ENCODE measurements around the gene SMARCD2.
"Not testable (repeated sequence)": the region's sequence is repeated elsewhere in the genome, so short reads cannot be mapped to it uniquely, and the experiment has no call there.

Gene SMARCD2

GRCh38 chr17:63809970-63810369, 32.5 kb downstream of the SMARCD2 start:
- no peak overlapping the region for H3K27ac ChIP-seq (replicated peaks)
- no peak for DNase-seq (ENCODE audit: low read depth in 1 of 2, low spot score in 1 of 2)

DNA sequence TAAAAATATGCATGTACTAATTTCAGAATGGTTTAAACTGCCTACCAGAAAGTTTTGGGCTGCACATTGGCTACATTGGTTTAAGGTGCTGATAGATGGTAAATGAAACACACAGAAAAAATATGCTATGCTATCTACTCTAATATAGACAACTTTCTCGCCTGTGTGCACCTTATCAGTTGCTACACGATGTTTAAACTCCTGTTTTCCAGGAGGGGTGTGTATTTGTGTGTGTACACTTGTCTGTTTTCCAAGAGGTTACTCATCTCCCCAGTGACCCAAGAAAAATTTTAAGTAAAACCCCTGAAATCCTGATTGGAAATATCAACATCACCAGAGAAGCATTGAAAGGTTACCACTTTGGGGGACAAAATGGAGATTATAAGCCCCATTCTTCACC, 36.9 kb downstream of the SMARCD2 start:
- Histone ChIP-seq H3K27me3 (ENCODE audit: insufficient read depth, poor library complexity, severe bottlenecking) (no peaks in the 10 kb centered on the region), H3K27ac (replicated peaks) (no peak overlapping the region), H3K4me3 (replicated peaks; ENCODE audit: insufficient read depth, low read length) (no peak overlapping the region)
- no peak for DNase-seq (ENCODE audit: low read depth in 1 of 2, low spot score in 1 of 2)
- TF ChIP-seq POLR2AphosphoS5 (IDR thresholded peaks at IDR 0.05; ENCODE audit: low read depth) (no peak), SPI1 (IDR thresholded peaks at IDR 0.05; ENCODE audit: borderline replicate concordance, low read depth) (no peak), CTCF (IDR thresholded peaks at IDR 0.05; ENCODE audit: insufficient read depth, low read length) (no peak), GABPA (IDR thresholded peaks at IDR 0.05; ENCODE audit: low read depth) (no peak)
- TF ChIP-seq, protein P1, sequence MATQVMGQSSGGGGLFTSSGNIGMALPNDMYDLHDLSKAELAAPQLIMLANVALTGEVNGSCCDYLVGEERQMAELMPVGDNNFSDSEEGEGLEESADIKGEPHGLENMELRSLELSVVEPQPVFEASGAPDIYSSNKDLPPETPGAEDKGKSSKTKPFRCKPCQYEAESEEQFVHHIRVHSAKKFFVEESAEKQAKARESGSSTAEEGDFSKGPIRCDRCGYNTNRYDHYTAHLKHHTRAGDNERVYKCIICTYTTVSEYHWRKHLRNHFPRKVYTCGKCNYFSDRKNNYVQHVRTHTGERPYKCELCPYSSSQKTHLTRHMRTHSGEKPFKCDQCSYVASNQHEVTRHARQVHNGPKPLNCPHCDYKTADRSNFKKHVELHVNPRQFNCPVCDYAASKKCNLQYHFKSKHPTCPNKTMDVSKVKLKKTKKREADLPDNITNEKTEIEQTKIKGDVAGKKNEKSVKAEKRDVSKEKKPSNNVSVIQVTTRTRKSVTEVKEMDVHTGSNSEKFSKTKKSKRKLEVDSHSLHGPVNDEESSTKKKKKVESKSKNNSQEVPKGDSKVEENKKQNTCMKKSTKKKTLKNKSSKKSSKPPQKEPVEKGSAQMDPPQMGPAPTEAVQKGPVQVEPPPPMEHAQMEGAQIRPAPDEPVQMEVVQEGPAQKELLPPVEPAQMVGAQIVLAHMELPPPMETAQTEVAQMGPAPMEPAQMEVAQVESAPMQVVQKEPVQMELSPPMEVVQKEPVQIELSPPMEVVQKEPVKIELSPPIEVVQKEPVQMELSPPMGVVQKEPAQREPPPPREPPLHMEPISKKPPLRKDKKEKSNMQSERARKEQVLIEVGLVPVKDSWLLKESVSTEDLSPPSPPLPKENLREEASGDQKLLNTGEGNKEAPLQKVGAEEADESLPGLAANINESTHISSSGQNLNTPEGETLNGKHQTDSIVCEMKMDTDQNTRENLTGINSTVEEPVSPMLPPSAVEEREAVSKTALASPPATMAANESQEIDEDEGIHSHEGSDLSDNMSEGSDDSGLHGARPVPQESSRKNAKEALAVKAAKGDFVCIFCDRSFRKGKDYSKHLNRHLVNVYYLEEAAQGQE (IDR thresholded peaks at IDR 0.05; ENCODE audit: insufficient replicate concordance, low read depth): no peak

More at GRCh38 chr17:63809970-63810369, 32.5 kb downstream of the SMARCD2 start:
- Histone ChIP-seq H3K4me3 (replicated peaks; ENCODE audit: insufficient read depth, low read length) (no peak overlapping the region), H3K27me3 (ENCODE audit: insufficient read depth, poor library complexity, severe bottlenecking) (no peaks in the 10 kb centered on the region)
- TF ChIP-seq, protein P1 (IDR thresholded peaks at IDR 0.05; ENCODE audit: insufficient replicate concordance, low read depth): no peak
- TF ChIP-seq CTCF (IDR thresholded peaks at IDR 0.05; ENCODE audit: insufficient read depth, low read length): no peak
- TF ChIP-seq GABPA (IDR thresholded peaks at IDR 0.05; ENCODE audit: low read depth): no peak
- TF ChIP-seq SPI1 (IDR thresholded peaks at IDR 0.05; ENCODE audit: borderline replicate concordance, low read depth): no peak
- TF ChIP-seq POLR2AphosphoS5 (IDR thresholded peaks at IDR 0.05; ENCODE audit: low read depth): no peak

DNA sequence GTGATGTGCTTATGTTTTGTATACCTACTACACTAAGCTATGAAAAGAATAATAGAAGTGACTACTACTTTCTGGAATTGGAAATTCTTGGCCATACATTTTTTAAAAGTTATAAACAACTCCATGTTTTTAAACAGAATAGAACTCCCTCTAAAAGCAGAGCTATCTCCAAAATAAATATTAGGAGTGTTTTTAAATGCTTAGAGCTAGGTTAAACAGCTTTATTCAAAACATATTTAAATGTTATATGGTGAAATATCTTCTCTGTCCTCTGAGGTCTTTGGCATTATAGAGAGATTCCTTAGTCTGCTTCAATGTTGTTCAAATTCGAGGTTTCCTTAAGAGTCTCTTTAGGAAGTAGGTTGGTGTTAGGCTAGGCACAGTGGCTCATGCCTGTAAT, 38.2 kb downstream of the SMARCD2 start:
- TF ChIP-seq POLR2AphosphoS5 (IDR thresholded peaks at IDR 0.05; ENCODE audit: low read depth) (no peak), SPI1 (IDR thresholded peaks at IDR 0.05; ENCODE audit: borderline replicate concordance, low read depth) (no peak), GABPA (IDR thresholded peaks at IDR 0.05; ENCODE audit: low read depth) (no peak)
- no peak for DNase-seq (ENCODE audit: low read depth in 1 of 2, low spot score in 1 of 2)
- Histone ChIP-seq H3K27me3 (ENCODE audit: insufficient read depth, poor library complexity, severe bottlenecking) (no peaks in the 10 kb centered on the region), H3K4me3 (replicated peaks; ENCODE audit: insufficient read depth, low read length) (no peak overlapping the region), H3K27ac (replicated peaks) (no peak overlapping the region)

GRCh38 chr17:63800783-63801182, 41.7 kb downstream of the SMARCD2 start:
- TF ChIP-seq GABPA (IDR thresholded peaks at IDR 0.05; ENCODE audit: low read depth) (no peak), POLR2AphosphoS5 (IDR thresholded peaks at IDR 0.05; ENCODE audit: low read depth) (no peak)
- no peak for DNase-seq (ENCODE audit: low read depth in 1 of 2, low spot score in 1 of 2)
- Histone ChIP-seq H3K27me3 (ENCODE audit: insufficient read depth, poor library complexity, severe bottlenecking) (no peaks in the 10 kb centered on the region), H3K4me3 (replicated peaks; ENCODE audit: insufficient read depth, low read length) (no peak overlapping the region), H3K27ac (replicated peaks) (no peak overlapping the region)

GRCh38 chr17:63798572-63799106, 43.8 kb downstream of the SMARCD2 start:
- DNase-seq (ENCODE audit: low read depth in 1 of 2, low spot score in 1 of 2): no peak
- TF ChIP-seq, protein P1 (IDR thresholded peaks at IDR 0.05; ENCODE audit: insufficient replicate concordance, low read depth): no peak
- no peak for TF ChIP-seq GABPA (IDR thresholded peaks at IDR 0.05; ENCODE audit: low read depth)
- no peak for TF ChIP-seq POLR2AphosphoS5 (IDR thresholded peaks at IDR 0.05; ENCODE audit: low read depth)
- no peak for TF ChIP-seq CTCF (IDR thresholded peaks at IDR 0.05; ENCODE audit: insufficient read depth, low read length)
- no peak for TF ChIP-seq SPI1 (IDR thresholded peaks at IDR 0.05; ENCODE audit: borderline replicate concordance, low read depth)
- no peaks in the 10 kb centered on the region for H3K27me3 ChIP-seq (ENCODE audit: insufficient read depth, poor library complexity, severe bottlenecking)
- H3K4me3 ChIP-seq (replicated peaks; ENCODE audit: insufficient read depth, low read length): no peak overlapping the region
- H3K27ac ChIP-seq (replicated peaks): no peak overlapping the region

GRCh38 chr17:63796375-63796774, 46.1 kb downstream of the SMARCD2 start:
- not testable (repeated sequence) for H3K4me3 ChIP-seq (replicated peaks; ENCODE audit: insufficient read depth, low read length); DNase-seq (ENCODE audit: low read depth in 1 of 2, low spot score in 1 of 2); H3K27me3 ChIP-seq (ENCODE audit: insufficient read depth, poor library complexity, severe bottlenecking); H3K27ac ChIP-seq (replicated peaks)
